H1 (cell line): ENCODE data around the gene SCNN1A. TPM values are rescaled to one million over a fixed set of nuclear protein-coding genes. Genes with fewer than 3 reads are reported as not detected.

ENCODE experiments used
- CTCF ChIA-PET: fragments of 300-600 bp; sonication (Branson Sonifier 250); formaldehyde crosslinking; loops from one replicate; lab custom pipeline; 2021; ENCODE audit not compliant: partially characterized antibody; lab: Charles Lee
- POLR2A ChIA-PET: fragments of 300-600 bp; sonication (Branson Sonifier 250); formaldehyde crosslinking; loops from one replicate; lab custom pipeline; 2021; ENCODE audit warnings: inconsistent platforms; ENCODE audit not compliant: partially characterized antibody; lab: Charles Lee
- DNase-seq, 2 experiments: peaks; one replicate each; pipeline versions ENCODE4 v3.0.0 to v3.0.0-alpha.2; 2010 to 2022; ENCODE audit warnings: low spot score in 2 of 2, low read depth in 1 of 2, mixed read lengths in 1 of 2
- FAIRE-seq: peaks from 2 replicates; lab custom pipeline; 2011; peaks lifted over from hg19 to GRCh38; lab: Jason Lieb, UNC
- H2AFZ ChIP-seq: 2 replicates; pipeline ENCODE4 v1.8.1; 2012; ENCODE audit warnings: low read length, inconsistent platforms
- H2AK5ac ChIP-seq: 2 replicates; pipeline ENCODE4 v1.6.1; 2013; ENCODE audit warnings: low read depth, low read length
- H2BK120ac ChIP-seq: replicated peaks from 2 replicates; pipeline ENCODE3; 2013; ENCODE audit warnings: low read depth, low read length, inconsistent platforms
- H2BK12ac ChIP-seq: 2 replicates; pipeline ENCODE4 v1.6.1; 2013; ENCODE audit warnings: low read depth, low read length
- H2BK15ac ChIP-seq: 2 replicates; pipeline ENCODE4 v1.6.1; 2013; ENCODE audit warnings: low read length
- H2BK20ac ChIP-seq: 2 replicates; pipeline ENCODE4 v1.6.1; 2013; ENCODE audit warnings: low read length
- H2BK5ac ChIP-seq: 2 replicates; pipeline ENCODE4 v1.6.1; 2013; ENCODE audit warnings: low read depth, low read length
- H3K14ac ChIP-seq: 2 replicates; pipeline ENCODE4 v1.6.1; 2013; ENCODE audit warnings: inconsistent platforms; ENCODE audit not compliant: insufficient read length
- H3K18ac ChIP-seq: 2 replicates; pipeline ENCODE4 v1.6.1; 2013; ENCODE audit warnings: low read length; ENCODE audit errors: extremely low read depth
- H3K23ac ChIP-seq: 2 replicates; pipeline ENCODE4 v1.6.1; 2013; ENCODE audit warnings: inconsistent platforms; ENCODE audit not compliant: insufficient read length
- H3K23me2 ChIP-seq: 2 replicates; pipeline ENCODE4 v1.6.1; 2013; ENCODE audit warnings: low read depth, low read length
- H3K27ac ChIP-seq: 2 replicates; pipeline ENCODE4 v1.6.1; 2011; ENCODE audit warnings: low read depth, low read length, inconsistent platforms
- H3K27me3 ChIP-seq, 4 experiments: replicated peaks in 1 of 4; 1 replicate in 1 of 4; 2 replicates in 3 of 4; pipeline versions ENCODE4 v1.6.1 to v1.8.1; 2011 to 2013; ENCODE audit warnings: low read length in 3 of 4, mild to moderate bottlenecking in 3 of 4, inconsistent platforms in 2 of 4, mixed read lengths in 2 of 4, moderate library complexity in 1 of 4; ENCODE audit not compliant: control insufficient read depth in 3 of 4, insufficient read depth in 3 of 4; ENCODE audit errors: extremely low read depth in 1 of 4
- H3K36me3 ChIP-seq, 4 experiments: 2 replicates each; pipeline versions ENCODE4 v1.6.1 to v1.8.1; 2011 to 2013; ENCODE audit warnings: mild to moderate bottlenecking in 4 of 4, low read length in 3 of 4, moderate library complexity in 2 of 4, control low read depth in 1 of 4, inconsistent platforms in 1 of 4; ENCODE audit not compliant: insufficient read depth in 4 of 4, control insufficient read depth in 2 of 4
- H3K4ac ChIP-seq: replicated peaks from 2 replicates; pipeline ENCODE3; 2013; ENCODE audit warnings: low read length, low read depth, mixed read lengths, inconsistent platforms; ENCODE audit not compliant: insufficient read length
- H3K4me1 ChIP-seq, 4 experiments: replicated peaks in 1 of 4; 1 replicate in 1 of 4; 2 replicates in 3 of 4; pipeline versions ENCODE4 v1.6.1 to v1.8.1; 2011 to 2013; ENCODE audit warnings: low read length in 3 of 4, inconsistent platforms in 2 of 4, mixed read lengths in 1 of 4; ENCODE audit not compliant: insufficient read depth in 4 of 4, control insufficient read depth in 3 of 4
- H3K4me2 ChIP-seq, 2 experiments: 2 replicates each; pipeline versions ENCODE4 v1.6.1 to v1.8.1; 2011 to 2013; ENCODE audit warnings: low read depth in 2 of 2, low read length in 2 of 2, control low read depth in 1 of 2, inconsistent platforms in 1 of 2, mild to moderate bottlenecking in 1 of 2; ENCODE audit not compliant: insufficient read depth in 1 of 2
- H3K4me3 ChIP-seq, 4 experiments: fragments of 200-600, 300-600 bp in 1 of 4; sonication (generic), shearing (Covaris generic), sonication (Bioruptor Twin) in 1 of 4; 2 replicates each; pipeline versions ENCODE4 v1.5.1 to v1.8.1; 2011 to 2016; ENCODE audit warnings: low read length in 4 of 4, low read depth in 3 of 4, control low read depth in 2 of 4, inconsistent platforms in 2 of 4, mild to moderate bottlenecking in 2 of 4, mixed read lengths in 1 of 4, moderate library complexity in 1 of 4; ENCODE audit not compliant: insufficient read depth in 2 of 4; ENCODE audit errors: extremely low read depth in 1 of 4
- H3K56ac ChIP-seq: replicated peaks from 2 replicates; pipeline ENCODE3; 2013; ENCODE audit warnings: low read depth, mild to moderate bottlenecking, mixed read lengths, low read length, inconsistent platforms; ENCODE audit not compliant: insufficient read length
- H3K79me1 ChIP-seq: 2 replicates; pipeline ENCODE4 v1.6.1; 2013; ENCODE audit warnings: low read depth, low read length, control low read depth
- H3K79me2 ChIP-seq, 2 experiments: 2 replicates each; pipeline versions ENCODE4 v1.6.1 to v1.8.1; 2012 to 2013; ENCODE audit warnings: low read length in 2 of 2, mild to moderate bottlenecking in 2 of 2, inconsistent platforms in 1 of 2; ENCODE audit not compliant: insufficient read depth in 2 of 2, control insufficient read depth in 1 of 2
- H3K9ac ChIP-seq, 4 experiments: replicated peaks in 1 of 4; 1 replicate in 1 of 4; 2 replicates in 3 of 4; pipeline versions ENCODE4 v1.6.1 to v1.8.1; 2011 to 2013; ENCODE audit warnings: low read depth in 3 of 4, low read length in 3 of 4, control low read depth in 2 of 4, mild to moderate bottlenecking in 2 of 4, moderate library complexity in 2 of 4, inconsistent platforms in 1 of 4; ENCODE audit errors: extremely low read depth in 1 of 4
- H3K9me3 ChIP-seq, 2 experiments: 2 replicates each; pipeline versions ENCODE4 v1.6.1 to v1.8.1; 2012 to 2013; ENCODE audit warnings: mild to moderate bottlenecking in 2 of 2, moderate library complexity in 2 of 2, control low read depth in 1 of 2, inconsistent platforms in 1 of 2, low read depth in 1 of 2, low read length in 1 of 2, mixed read lengths in 1 of 2; ENCODE audit not compliant: insufficient read depth in 2 of 2
- H4K20me1 ChIP-seq, 2 experiments: replicated peaks in 1 of 2; 2 replicates each; pipeline versions ENCODE3 to v1.8.1; 2011 to 2013; ENCODE audit warnings: inconsistent platforms in 2 of 2, low read length in 2 of 2, mild to moderate bottlenecking in 1 of 2; ENCODE audit not compliant: insufficient read depth in 2 of 2, control insufficient read depth in 1 of 2
- H4K5ac ChIP-seq: 2 replicates; pipeline ENCODE4 v1.6.1; 2013; ENCODE audit warnings: low read length, low read depth, mixed read lengths, inconsistent platforms; ENCODE audit not compliant: insufficient read length
- H4K8ac ChIP-seq: 2 replicates; pipeline ENCODE4 v1.8.0; 2013; ENCODE audit warnings: mild to moderate bottlenecking, moderate library complexity, low read length, inconsistent platforms; ENCODE audit not compliant: insufficient read depth; ENCODE audit errors: extremely low read depth
- H4K91ac ChIP-seq: replicated peaks from 2 replicates; pipeline ENCODE3; 2013; ENCODE audit warnings: low read length, mixed read lengths, inconsistent platforms; ENCODE audit not compliant: insufficient read length
- BACH1 ChIP-seq: IDR thresholded peaks from 2 replicates; pipeline ENCODE4 v1.6.1; 2012; ENCODE audit warnings: low read length, improper control_type of control experiment
- CTBP2 ChIP-seq: IDR thresholded peaks from 2 replicates; pipeline ENCODE4 v1.7.0; 2011; ENCODE audit warnings: borderline replicate concordance, mild to moderate bottlenecking, moderate library complexity, mixed read lengths, low read length; ENCODE audit not compliant: insufficient read depth, insufficient read length
- EZH2 ChIP-seq: fragments of 200-600 bp; sonication (generic); IDR thresholded peaks from 2 replicates; pipeline ENCODE4 v1.7.1; 2012; ENCODE audit warnings: low read depth, mild to moderate bottlenecking, moderate library complexity, low read length, inconsistent platforms; ENCODE audit not compliant: severe bottlenecking
- KDM5A ChIP-seq: fragments of 200-600 bp; IDR thresholded peaks from 2 replicates; pipeline ENCODE4 v1.7.1; 2012; ENCODE audit warnings: mild to moderate bottlenecking, low read length, inconsistent platforms, mixed read lengths
- NANOG ChIP-seq: IDR thresholded peaks from 2 replicates; pipeline ENCODE4 v1.6.1; 2011; ENCODE audit warnings: low read length, low read depth, mild to moderate bottlenecking, inconsistent platforms; ENCODE audit not compliant: insufficient read depth, poor library complexity, severe bottlenecking
- POLR2A ChIP-seq, 2 experiments: IDR thresholded peaks; 1 replicate in 1 of 2; 2 replicates in 1 of 2; pipeline ENCODE4 v1.6.1; 2011; ENCODE audit warnings: low read depth in 2 of 2, low read length in 2 of 2, mild to moderate bottlenecking in 2 of 2; ENCODE audit errors: control extremely low read depth in 1 of 2
- POU5F1 ChIP-seq: IDR thresholded peaks from 2 replicates; pipeline ENCODE4 v1.6.1; 2011; ENCODE audit warnings: low read depth, mild to moderate bottlenecking, low read length, moderate library complexity
- RXRA ChIP-seq: IDR thresholded peaks from 2 replicates; pipeline ENCODE4 v1.6.1; 2011; ENCODE audit warnings: low read depth, mild to moderate bottlenecking, low read length, moderate library complexity; ENCODE audit not compliant: insufficient read depth
- SP2 ChIP-seq: IDR thresholded peaks from 2 replicates; pipeline ENCODE4 v1.6.1; 2012; ENCODE audit warnings: mild to moderate bottlenecking, low read length, inconsistent platforms
- TAF1 ChIP-seq: IDR thresholded peaks from 2 replicates; pipeline ENCODE4 v1.6.1; 2011; ENCODE audit warnings: mild to moderate bottlenecking, low read depth, low read length
- WGBS, 2 experiments: shearing (Covaris generic) in 1 of 2; methylation state at CpG; one replicate each; pipeline versions ENCODE4 v1.1.6 to v1.1.7; 2013 to 2015; ENCODE audit warnings: low lambda C conversion rate in 2 of 2, mixed read lengths in 2 of 2, inconsistent platforms in 1 of 2, low coverage in 1 of 2, missing lambda C conversion rate in 1 of 2; ENCODE audit not compliant: insufficient replicate concordance in 2 of 2, insufficient coverage in 1 of 2, insufficient read length in 1 of 2; ENCODE audit errors: extremely low coverage in 1 of 2, missing lambda C conversion rate in 1 of 2; 5-methylcytosine and 5-hydroxymethylcytosine counted together
- polyA plus RNA-seq, 7 experiments: library from polyadenylated mRNA; depleted of rRNA in 3 of 7; stranded (reverse) in 5 of 7; unstranded in 2 of 7; fragments of >200 nt in 5 of 7; fragments of 200-250 nt in 2 of 7; gene quantifications; 1 replicate in 5 of 7; 2 replicates in 1 of 7; 4 replicates in 1 of 7; pipeline versions ENCODE4 v1.2.1 to v1.2.3, GENCODE V29; 2011 to 2013; ENCODE audit warnings: missing spikeins in 2 of 7, mixed read lengths in 2 of 7
- total RNA-seq: library from RNA; stranded (reverse); fragmentation: NEBNext Ultra II Directional; extraction: Animal tissue kit (Norgen Biotek cat#: 25700); gene quantifications from 2 replicates; pipeline ENCODE4 v1.2.1, GENCODE V29; 2021
- TF ChIP-seq, protein P1 (sequence below), 3 experiments: IDR thresholded peaks; 1 replicate in 2 of 3; 2 replicates in 1 of 3; pipeline versions ENCODE4 v1.5.1 to v1.6.1; 2011; ENCODE audit warnings: low read length in 3 of 3, mild to moderate bottlenecking in 3 of 3, inconsistent platforms in 2 of 3, low read depth in 1 of 3, moderate library complexity in 1 of 3; ENCODE audit not compliant: insufficient read depth in 1 of 3; ENCODE audit errors: control extremely low read depth in 1 of 3

The SCNN1A gene
- total and polyA plus RNA-seq, 2 of the 8 experiments (the other 6 are each of a cell fraction or from before 2014, with no cell fraction given): 85.5 to 156 TPM

DNA sequence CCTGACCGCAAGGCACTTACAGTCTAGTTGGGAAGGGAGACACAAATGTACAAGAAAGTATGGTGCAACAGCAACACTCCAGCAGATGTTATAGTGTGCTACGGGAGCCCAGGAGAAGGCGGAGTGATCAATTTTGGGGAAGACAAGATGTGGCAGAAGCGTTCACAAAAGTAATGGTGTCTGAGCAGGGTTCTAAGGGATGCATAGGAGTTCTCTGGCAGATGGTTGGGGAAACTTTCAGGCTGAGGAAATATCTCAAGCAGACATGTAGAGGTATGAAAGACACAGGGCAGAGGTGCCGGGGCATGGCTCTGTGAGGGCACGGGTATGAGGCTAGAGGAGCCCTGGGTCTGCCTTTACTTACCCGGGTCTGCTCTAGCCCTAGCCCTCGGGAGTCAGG, 28.4 kb downstream of the SCNN1A start:
- H3K4me3 ChIP-seq: no peak overlapping the region
- H3K36me3 ChIP-seq: peaks cover 6 to 30% (median 16%) of the 10 kb centered on the region in 4 experiments; a peak in 7 of 8 replicates
- H3K9me3 ChIP-seq: no peaks in the 10 kb centered on the region
- no peak overlapping the region for H2BK5ac ChIP-seq
- FAIRE-seq (no peak), DNase-seq (no peak)
- H4K91ac ChIP-seq: no peak overlapping the region
- no peak overlapping the region for H4K5ac ChIP-seq
- H3K4me1 ChIP-seq: peaks cover 3 to 13% (median 11%) of the 10 kb centered on the region in 4 experiments; a peak in 5 of 7 replicates
- H2AFZ ChIP-seq: no peak overlapping the region
- H2BK20ac ChIP-seq: no peak overlapping the region
- H4K8ac ChIP-seq: no peak overlapping the region; the same call in 1 of the 2 replicates
- H3K23me2 ChIP-seq: no peaks in the 10 kb centered on the region
- WGBS, 2 experiments: 89% methylated on average over 8 of the region's 8 CpGs; no CpG with 5 or more reads in 1 of the 2 experiments
- H2BK15ac ChIP-seq: no peak overlapping the region
- no peaks in the 10 kb centered on the region for H3K79me1 ChIP-seq
- no peak overlapping the region for H3K4me2 ChIP-seq
- no peak overlapping the region for H3K4ac ChIP-seq
- H3K27me3 ChIP-seq: no peaks in the 10 kb centered on the region
- H4K20me1 ChIP-seq: no peaks in the 10 kb centered on the region
- no peak overlapping the region for H2AK5ac ChIP-seq
- H3K56ac ChIP-seq: no peak overlapping the region
- H3K14ac ChIP-seq: no peak overlapping the region
- H3K27ac ChIP-seq: no peak overlapping the region
- no peak overlapping the region for H3K9ac ChIP-seq
- ChIA-PET POLR2A (interaction anchor here (1.2 to 17.1 kb wide), 5 partner anchors 9 to 123 kb away, joined by 3 to 286 read pairs (median 141); partner anchors contain the start of genes SCNN1A and VAMP1), CTCF (interaction anchor here (0.5 to 8.9 kb wide), 6 partner anchors 10 to 170 kb away, joined by 3 to 74 read pairs (median 6); partner anchors contain the start of gene SCNN1A)
- no peak overlapping the region for H3K18ac ChIP-seq
- H2BK120ac ChIP-seq: no peak overlapping the region
- H3K79me2 ChIP-seq: 0 out of 4 replicates have a peak, but pooled peaks cover 0 to 2% of the 10 kb centered on the region in 2 experiments
- peak overlapping the region; percentile 39; the same call in 1 of the 2 replicates for H2BK12ac ChIP-seq
- H3K23ac ChIP-seq: no peak overlapping the region
- TF ChIP-seq RXRA (no peak), POU5F1 (no peak), KDM5A (no peak), CTBP2 (no peak), BACH1 (no peak), NANOG (no peak), POLR2A (IDR thresholded peaks at IDR 0.05; ENCODE audit: control extremely low read depth in 1 of 2, low read depth in 2 of 2, low read length in 2 of 2) (no peak), TAF1 (no peak), EZH2 (no peak), SP2 (no peak)
- TF ChIP-seq, protein P1, sequence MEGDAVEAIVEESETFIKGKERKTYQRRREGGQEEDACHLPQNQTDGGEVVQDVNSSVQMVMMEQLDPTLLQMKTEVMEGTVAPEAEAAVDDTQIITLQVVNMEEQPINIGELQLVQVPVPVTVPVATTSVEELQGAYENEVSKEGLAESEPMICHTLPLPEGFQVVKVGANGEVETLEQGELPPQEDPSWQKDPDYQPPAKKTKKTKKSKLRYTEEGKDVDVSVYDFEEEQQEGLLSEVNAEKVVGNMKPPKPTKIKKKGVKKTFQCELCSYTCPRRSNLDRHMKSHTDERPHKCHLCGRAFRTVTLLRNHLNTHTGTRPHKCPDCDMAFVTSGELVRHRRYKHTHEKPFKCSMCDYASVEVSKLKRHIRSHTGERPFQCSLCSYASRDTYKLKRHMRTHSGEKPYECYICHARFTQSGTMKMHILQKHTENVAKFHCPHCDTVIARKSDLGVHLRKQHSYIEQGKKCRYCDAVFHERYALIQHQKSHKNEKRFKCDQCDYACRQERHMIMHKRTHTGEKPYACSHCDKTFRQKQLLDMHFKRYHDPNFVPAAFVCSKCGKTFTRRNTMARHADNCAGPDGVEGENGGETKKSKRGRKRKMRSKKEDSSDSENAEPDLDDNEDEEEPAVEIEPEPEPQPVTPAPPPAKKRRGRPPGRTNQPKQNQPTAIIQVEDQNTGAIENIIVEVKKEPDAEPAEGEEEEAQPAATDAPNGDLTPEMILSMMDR (IDR thresholded peaks at IDR 0.05; ENCODE audit: control extremely low read depth in 1 of 3, insufficient read depth in 1 of 3, low read depth in 1 of 3, low read length in 3 of 3): no peak
